NCI-H1048 (cell line): ENCODE data around the gene ST7.

ENCODE experiments used
- DNase-seq: peaks from one replicate; lab custom pipeline; 2025; lab: John Stamatoyannopoulos, UW

The ST7 gene

DNA sequence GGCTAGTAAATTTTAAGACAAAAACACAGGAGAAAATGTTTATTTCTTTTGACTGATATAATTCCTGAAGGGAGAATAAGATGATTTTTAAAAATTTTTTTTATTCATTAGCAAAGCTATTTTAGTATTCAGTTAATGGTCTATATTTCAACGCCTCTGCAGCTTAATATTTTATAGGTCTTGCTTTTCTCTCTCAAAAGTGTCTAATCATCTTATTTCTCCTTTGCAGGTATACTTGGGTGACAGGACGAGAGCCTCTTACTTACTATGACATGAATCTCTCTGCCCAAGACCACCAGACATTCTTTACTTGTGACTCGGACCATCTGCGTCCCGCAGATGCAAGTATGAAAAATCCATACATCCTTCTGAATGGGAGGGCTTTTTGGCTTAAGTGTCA, 177.0 kb downstream of the ST7 start:
- no peak for DNase-seq

- DNase-seq: no peak
Observed at GRCh38 chr7:117132321-117133120, 179.2 kb downstream of the ST7 start.

DNA sequence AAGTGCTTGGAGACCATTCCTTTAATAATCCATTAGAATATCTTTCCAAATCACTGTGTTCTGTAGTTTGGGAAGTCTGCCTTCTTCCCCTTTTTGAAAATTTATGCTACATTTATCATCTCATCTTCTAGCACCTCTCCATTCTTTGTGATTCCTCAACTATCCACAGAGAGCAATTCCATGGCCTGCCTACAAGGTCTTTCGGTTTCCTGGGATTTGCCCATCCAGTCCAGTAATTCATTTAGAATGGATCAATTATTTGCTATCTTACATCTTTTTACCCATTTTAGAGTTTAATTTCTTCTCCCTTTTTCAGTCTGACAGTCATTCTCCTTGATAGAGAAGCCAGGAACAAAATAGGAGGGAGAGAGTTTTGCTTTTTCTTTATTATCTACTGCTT, 179.8 kb downstream of the ST7 start:
- DNase-seq: no peak

GRCh38 chr7:117134411-117134810, 181.1 kb downstream of the ST7 start:
- DNase-seq: no peak

DNA sequence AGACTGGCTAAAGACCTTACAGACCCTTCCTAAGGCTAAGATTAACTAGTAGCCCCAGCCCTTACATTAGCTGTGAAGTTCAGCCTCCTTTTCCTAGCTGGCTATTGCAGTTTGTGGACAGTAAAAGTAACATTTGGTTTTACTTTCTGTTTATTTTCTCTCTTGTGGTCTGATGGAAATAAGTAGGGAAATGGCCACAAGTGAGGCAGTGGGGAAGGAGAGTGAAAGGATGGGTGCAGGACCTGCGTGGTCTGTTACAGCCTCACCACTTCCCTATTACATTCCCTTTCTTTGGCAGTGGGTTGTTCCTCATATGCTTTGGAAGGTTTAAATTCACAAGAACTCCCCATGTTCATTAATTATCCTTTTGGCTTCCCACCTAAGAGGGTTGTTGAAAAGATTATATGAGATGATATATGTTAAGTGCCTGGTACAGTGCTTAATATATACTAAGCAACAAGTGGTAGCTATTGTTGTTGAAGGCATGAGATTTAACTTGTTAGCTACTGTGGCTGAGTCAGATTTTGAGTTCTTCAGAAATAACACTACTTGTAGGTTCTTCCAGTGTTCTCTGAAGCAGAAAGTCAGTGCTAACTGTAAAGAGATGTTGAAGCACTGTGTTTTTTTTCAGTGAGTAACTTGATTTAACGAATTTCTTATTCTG, 181.7 kb downstream of the ST7 start:
- DNase-seq: no peak

DNA sequence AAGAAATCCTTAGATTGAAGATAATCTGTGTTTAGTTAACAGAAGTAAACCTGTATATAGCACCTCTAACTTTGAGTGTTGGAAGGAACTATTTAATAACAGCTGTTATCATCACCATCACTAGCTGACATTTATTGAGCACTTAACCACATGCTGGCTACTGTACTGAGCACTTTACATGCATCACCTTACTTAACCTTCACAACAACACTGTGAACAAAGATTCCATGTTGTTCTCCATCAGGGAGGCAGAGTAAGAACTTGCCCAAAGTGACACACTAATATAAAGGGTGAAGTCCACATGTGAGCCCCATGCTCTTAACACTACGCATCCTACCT, 182.2 kb downstream of the ST7 start:
- DNase-seq: no peak

DNA sequence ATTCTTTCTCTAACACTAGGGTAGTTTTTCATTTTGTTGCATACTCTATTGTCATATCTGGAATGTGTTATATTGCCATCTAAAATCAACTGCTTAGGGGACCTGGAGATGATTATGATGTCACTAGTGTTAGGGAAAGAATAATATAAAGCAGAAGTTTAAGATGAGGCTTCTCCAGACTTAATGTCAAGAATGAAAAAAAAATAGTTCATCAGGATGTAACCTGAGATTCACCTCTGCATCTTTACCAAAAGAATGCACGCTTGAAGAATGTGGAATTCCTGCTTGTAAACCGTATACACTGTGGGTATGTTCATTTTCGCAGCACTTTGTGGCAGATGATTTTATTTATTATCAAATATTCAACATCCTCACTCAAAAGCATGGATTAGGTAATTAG, 184.6 kb downstream of the ST7 start:
- DNase-seq: no peak

DNA sequence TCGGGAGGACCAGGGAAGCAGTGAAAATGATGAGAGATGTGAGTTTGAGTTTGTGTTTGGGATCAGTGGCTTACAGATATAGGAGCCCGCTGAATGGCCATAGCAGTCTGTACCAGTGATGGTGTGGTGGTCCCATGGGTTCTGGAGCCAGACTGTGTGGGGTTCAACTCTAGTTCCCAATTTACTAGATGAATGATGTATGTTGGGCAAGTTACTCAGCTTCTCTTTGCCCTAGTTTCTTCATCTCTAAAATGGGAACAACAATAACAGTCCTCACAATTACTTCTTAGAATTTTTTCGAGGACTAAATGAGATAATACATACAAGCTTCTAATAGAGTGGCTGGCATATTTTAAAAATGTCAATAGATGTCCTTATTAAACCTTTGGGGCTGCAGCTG, 185.2 kb downstream of the ST7 start:
- DNase-seq: no peak

DNA sequence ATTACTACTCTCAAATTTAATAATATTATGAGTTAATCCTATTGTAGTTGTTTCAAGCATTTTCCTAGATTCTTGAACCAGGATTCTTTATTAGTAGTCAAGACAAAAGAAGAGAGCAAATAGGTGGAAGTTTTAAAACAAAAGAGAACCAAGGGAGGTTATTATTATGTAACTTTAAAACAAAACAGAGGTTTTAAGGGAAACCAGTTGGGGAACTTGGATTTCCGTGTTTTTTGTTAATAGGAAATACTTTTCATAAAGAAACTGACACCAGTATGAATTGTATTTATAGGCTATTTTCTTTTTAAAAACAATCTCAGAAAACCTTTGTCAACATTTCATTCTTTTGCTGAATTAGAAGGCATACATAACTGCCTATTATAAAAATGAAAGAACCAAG, 185.7 kb downstream of the ST7 start:
- no peak for DNase-seq

DNA sequence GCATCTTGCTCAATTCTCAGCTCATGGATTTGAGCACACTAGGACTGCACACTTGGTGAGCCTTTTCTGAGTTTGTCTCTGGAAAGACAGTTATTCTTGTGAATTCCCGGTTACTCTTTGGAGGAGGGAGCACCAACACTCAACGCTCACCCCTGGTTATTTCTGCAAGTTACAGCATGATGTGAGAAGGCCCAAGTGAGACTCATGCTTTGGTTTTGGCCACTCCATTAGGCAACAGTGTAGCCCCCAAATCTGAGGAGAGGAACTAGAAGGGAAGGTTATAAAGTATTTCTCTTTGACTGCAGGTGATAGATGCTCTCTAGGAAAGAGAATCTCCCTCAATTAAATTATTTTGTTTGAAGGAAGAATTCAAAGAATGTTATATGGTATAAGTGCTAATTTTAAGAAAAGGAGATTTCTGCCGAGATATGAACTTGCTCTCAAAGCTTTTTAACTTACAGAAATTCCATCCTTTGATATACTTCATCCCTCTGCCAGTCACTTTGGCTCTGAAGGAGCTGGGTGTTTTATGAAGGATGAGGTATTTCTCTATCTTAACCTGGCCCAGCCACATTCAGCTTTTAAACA, 186.2 kb downstream of the ST7 start:
- DNase-seq: no peak

- no peak for DNase-seq
Observed at GRCh38 chr7:117140921-117141320, 187.6 kb downstream of the ST7 start.

GRCh38 chr7:117143066-117143465, 189.8 kb downstream of the ST7 start:
- DNase-seq: no peak

- DNase-seq: no peak
Observed at GRCh38 chr7:117143580-117143979, 190.3 kb downstream of the ST7 start.

- DNase-seq: no peak
Observed at GRCh38 chr7:117145333-117145732, 192.0 kb downstream of the ST7 start.

DNA sequence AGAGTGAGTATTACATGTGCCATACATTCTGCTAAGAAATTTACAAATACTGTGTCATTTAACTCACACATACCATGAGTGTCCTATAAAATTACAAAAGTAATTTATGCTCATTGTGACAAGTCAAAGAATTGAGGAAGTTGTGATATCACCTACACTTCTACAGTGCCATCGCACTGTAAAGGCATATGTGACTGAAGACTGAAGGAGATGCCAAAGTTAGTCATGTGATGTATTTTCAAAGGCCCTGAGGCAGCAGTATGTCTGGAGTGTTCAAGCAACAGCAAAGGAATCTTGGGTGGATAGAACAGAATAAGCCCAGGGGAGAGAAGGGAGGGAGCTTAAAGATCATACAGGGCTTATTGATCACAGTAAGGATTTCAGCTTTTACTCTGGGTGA, 192.8 kb downstream of the ST7 start:
- no peak for DNase-seq

DNA sequence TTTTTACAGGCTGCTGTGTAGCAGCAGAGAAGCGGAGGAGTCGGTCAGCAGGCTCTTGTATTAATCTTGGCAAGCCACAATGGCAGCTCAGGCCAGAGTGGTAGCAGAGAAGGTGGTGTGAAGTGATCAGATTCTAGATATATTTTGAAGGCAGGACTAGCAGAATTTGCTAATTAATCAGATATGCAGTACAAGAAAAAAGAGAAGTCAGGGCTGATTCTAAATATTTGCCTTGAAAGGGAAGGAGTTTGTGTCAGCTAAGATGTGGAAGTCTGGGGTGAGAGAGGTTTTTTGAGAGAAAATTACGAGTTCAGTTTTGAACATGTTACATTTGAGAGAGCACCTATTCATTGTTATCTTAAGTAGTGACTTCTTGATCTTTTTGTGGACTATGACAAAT, 193.2 kb downstream of the ST7 start:
- DNase-seq: no peak

- no peak for DNase-seq
Observed at GRCh38 chr7:117148971-117149370, 195.7 kb downstream of the ST7 start.

DNA sequence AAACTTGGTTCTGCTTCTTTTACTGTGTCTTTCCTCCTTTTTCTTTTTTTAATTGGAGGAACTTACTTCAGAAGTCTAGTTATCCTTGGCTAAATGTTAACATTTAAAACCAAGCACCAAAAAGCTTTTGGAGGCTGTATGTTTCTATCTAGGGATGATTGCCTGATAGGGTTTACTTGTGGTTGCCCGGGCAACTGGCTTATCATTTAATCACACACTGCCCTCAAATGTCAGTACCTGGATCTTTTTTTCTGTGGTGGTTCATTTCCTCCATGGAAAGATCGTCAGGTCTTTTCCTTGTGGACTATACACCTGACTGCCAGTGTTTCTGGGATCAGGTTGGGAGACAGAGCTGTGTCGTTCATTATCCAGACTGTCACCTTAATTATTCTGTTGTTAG, 196.4 kb downstream of the ST7 start:
- DNase-seq: no peak

- no peak for DNase-seq
Observed at GRCh38 chr7:117152213-117153007, 199.1 kb downstream of the ST7 start.

- DNase-seq: no peak
Observed at GRCh38 chr7:117153016-117153545, 199.8 kb downstream of the ST7 start.

DNA sequence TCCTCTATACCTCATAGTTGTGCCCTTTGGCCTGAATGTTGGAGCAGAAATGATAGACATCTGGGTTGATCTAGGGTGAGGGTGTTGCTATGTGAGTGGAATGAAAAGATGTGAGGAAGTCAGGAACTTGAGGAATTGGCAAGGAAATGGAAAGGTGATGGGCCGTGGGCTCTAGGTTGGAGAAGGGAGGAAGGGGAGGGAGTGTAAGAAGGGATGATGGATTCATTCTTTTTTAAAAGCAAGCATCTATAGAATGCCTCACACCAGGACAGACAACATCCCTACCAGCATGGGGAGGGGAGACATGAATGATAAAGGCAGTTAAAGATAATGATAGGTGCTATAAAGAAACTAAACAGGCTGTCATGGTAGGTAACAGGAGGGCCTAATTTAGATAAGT, 201.4 kb downstream of the ST7 start:
- no peak for DNase-seq

GRCh38 chr7:117155694-117156093, 202.4 kb downstream of the ST7 start:
- DNase-seq: no peak
